ENCODE results near the gene GRIN1.

GRCh38 chr9:137183980-137184595 is 45.1 kb downstream of the GRIN1 start:
- TF ChIP-seq SP1 (IDR thresholded peaks at IDR 0.05; ENCODE audit: low read depth, low read length) (no peak), RAD21 (IDR thresholded peaks at IDR 0.05 in 1 of 2, conservative IDR thresholded peaks at IDR 0.05 in 1 of 2; ENCODE audit: low read depth in 2 of 2, low read length in 2 of 2) (no peak), CTCF (IDR thresholded peaks at IDR 0.05; ENCODE audit: control extremely low read depth in 1 of 3, insufficient read depth in 1 of 3, low read depth in 1 of 3, low read length in 3 of 3) (no peak)

All from H1 (cell line).